LNCAP (cell line): Measurements from ENCODE around the gene MDFIC2.

Source experiments
- TF ChIP-seq, protein P1 (sequence below): fragments of 450-650 bp; IDR thresholded peaks from 2 replicates; pipeline ENCODE4 v1.5.1; 2017; ENCODE audit warnings: mild to moderate bottlenecking

The MDFIC2 gene

DNA sequence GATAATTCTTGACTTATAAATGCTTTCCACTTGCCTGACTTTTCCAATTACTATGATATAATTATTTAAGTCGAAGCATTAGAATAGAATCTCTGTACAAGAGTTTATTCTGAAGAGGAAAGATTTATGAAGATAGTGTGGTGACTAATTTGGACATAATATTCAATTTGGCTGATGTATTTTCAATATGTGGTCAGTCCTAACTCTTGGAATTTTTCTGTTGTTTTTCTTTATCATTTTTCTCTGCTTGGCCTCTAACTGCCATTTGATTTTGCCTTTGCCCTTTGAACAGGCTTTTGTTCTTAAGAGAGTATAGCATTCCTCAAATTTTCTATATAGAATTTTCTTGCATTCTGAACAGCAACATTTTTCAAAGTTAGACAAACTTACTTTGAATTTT is 2.6 kb upstream of the MDFIC2 start:
- TF ChIP-seq, protein P1, sequence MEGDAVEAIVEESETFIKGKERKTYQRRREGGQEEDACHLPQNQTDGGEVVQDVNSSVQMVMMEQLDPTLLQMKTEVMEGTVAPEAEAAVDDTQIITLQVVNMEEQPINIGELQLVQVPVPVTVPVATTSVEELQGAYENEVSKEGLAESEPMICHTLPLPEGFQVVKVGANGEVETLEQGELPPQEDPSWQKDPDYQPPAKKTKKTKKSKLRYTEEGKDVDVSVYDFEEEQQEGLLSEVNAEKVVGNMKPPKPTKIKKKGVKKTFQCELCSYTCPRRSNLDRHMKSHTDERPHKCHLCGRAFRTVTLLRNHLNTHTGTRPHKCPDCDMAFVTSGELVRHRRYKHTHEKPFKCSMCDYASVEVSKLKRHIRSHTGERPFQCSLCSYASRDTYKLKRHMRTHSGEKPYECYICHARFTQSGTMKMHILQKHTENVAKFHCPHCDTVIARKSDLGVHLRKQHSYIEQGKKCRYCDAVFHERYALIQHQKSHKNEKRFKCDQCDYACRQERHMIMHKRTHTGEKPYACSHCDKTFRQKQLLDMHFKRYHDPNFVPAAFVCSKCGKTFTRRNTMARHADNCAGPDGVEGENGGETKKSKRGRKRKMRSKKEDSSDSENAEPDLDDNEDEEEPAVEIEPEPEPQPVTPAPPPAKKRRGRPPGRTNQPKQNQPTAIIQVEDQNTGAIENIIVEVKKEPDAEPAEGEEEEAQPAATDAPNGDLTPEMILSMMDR = no peak

- TF ChIP-seq, protein P1 = no peak
Observed at GRCh38 chr3:70310809-70311208, 1.6 kb downstream of the MDFIC2 start.

GRCh38 chr3:70309591-70309990 is 2.8 kb downstream of the MDFIC2 start:
- TF ChIP-seq, protein P1 = no peak

DNA sequence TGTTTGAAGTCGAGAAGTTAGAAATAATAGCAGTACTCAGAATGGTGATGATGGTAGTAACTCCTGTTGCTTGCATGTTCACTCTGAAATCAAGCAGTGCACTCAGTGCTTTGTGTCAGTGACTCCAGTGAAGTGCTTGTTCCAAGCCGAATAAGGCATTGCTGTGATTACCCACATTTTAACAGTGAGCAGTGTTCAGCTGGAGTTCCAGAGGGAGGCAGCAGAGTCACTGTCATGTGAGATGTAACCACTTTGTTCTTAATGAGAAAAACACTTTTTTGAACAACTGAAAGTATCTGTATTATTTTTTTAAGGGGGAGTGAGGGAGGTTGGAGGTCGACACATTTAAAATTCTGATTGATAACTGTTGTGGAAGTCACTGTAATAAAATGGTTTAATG is 3.7 kb downstream of the MDFIC2 start:
- TF ChIP-seq, protein P1 = peak; percentile 50

- TF ChIP-seq, protein P1 = no peak
Observed at GRCh38 chr3:70306736-70307135, 5.7 kb downstream of the MDFIC2 start.

GRCh38 chr3:70298385-70298784 is 14.1 kb downstream of the MDFIC2 start:
- TF ChIP-seq, protein P1 = no peak

GRCh38 chr3:70291097-70291482 is 21.3 kb downstream of the MDFIC2 start:
- TF ChIP-seq, protein P1 = no peak

GRCh38 chr3:70281663-70282062 is 30.8 kb downstream of the MDFIC2 start:
- TF ChIP-seq, protein P1 = no peak
